Pancreas (tissue), 10 donors: Measurements from ENCODE around the gene CTRB2. TPM values are rescaled to one million over a fixed set of nuclear protein-coding genes. Genes with fewer than 3 reads are reported as not detected.

Source experiments
- ATAC-seq, 4 donors: fragments of 200-7000 bp; cut with Tn5 transposase; one replicate each; pipeline versions ENCODE4 v1.8.0 to v1.9.1; 2020; ENCODE audit warnings: mild to moderate bottlenecking in 4 of 4, moderate library complexity in 4 of 4
- DNase-seq, 6 donors: peaks; one replicate each; pipeline ENCODE4 v3.0.0-alpha.2; 2020
- FAIRE-seq: peaks from 2 replicates; lab custom pipeline; 2012; peaks lifted over from hg19 to GRCh38; lab: Jason Lieb, UNC
- H3K27ac ChIP-seq, 4 donors: fragments of 200-600 bp; sonication (generic); 1 replicate in 3 of 4; 2 replicates in 1 of 4; pipeline versions ENCODE4 v1.5.0 to v1.8.0; 2020
- H3K27me3 ChIP-seq, 4 donors: fragments of 200-600 bp; one replicate each; pipeline ENCODE4 v1.8.0; 2021
- H3K36me3 ChIP-seq, 3 donors: fragments of 200-600 bp; sonication (generic) in 1 of 3; one replicate each; pipeline versions ENCODE4 v1.5.0 to v1.8.0; 2020 to 2021
- H3K4me1 ChIP-seq, 3 donors: fragments of 200-600 bp; one replicate each; pipeline ENCODE4 v1.8.0; 2021
- H3K4me3 ChIP-seq, 4 donors: fragments of 200-600 bp; sonication (generic) in 2 of 4; one replicate each; pipeline versions ENCODE4 v1.5.0 to v1.8.0; 2020 to 2021
- H3K9me3 ChIP-seq, 4 donors: fragments of 200-600 bp; one replicate each; pipeline ENCODE4 v1.8.0; 2021
- CTCF ChIP-seq, 4 donors: fragments of 200-600 bp; sonication (generic) in 3 of 4; IDR thresholded peaks; one replicate each; pipeline versions ENCODE4 v1.5.0 to v1.8.0; 2021; ENCODE audit warnings: antibody characterized with exemption in 4 of 4
- WGBS, 2 donors: extraction: QIAGEN DNeasy Blood & Tissue Kit; methylation state at CpG; one replicate each; pipeline ENCODE4 v1.1.7; 2013; 5-methylcytosine and 5-hydroxymethylcytosine counted together
- intact Hi-C, 3 donors: fragments of 100-400 bp; cut with DNase I; formaldehyde crosslinking; loops; one replicate each; pipeline versions ENCODE4 v1.11.1 to v1.14.2; 2022
- polyA plus RNA-seq, 2 donors: library from polyadenylated mRNA; stranded (reverse); fragments of 200-250 nt; gene quantifications; one replicate each; pipeline ENCODE4 v1.2.3, GENCODE V29; 2013
- total RNA-seq, 6 donors: library from RNA; stranded (reverse); fragmentation: NEBNext Ultra II Directional in 4 of 6; extraction: Animal tissue kit (Norgen Biotek cat#: 25700) in 4 of 6; gene quantifications; one replicate each; pipeline versions ENCODE4 v1.2.1 to v1.2.4, GENCODE V29; 2021 to 2023
- donor health status: healthy with polysubstance abuse.
- donor health status: DM: no; HTN: no; CAD: no; lungs with moderate emphysema.
- donor health status: DM: no; HTN: no; CAD: no.
- donor health status: control.
- donor health status: control.
- donor health status: Bipolar disorder and iron deficiency.
- donor health status: DM: yes; HTN: yes; CAD: no.
- donor health status: DM: no; HTN: no; CAD: no.
- donor health status: DM: no; HTN: no; CAD: no.
- donor health status: DM: yes; HTN: yes; CAD: no.

The CTRB2 gene
- total and polyA plus RNA-seq, 8 donors, result 20,002 to 57,899 (median 37,962) TPM

- intact Hi-C loops, result no loop called here
- no peak overlapping the region for H3K4me3 ChIP-seq
- H3K27me3 ChIP-seq, result no peaks in the 10 kb centered on the region
- DNase-seq, result no peak
- H3K4me1 ChIP-seq, result no peaks in the 10 kb centered on the region
- no peak for TF ChIP-seq CTCF (IDR thresholded peaks at IDR 0.05)
- 93 to 97% methylated on average over 10 of the region's 10 CpGs for WGBS, 2 donors
- ATAC-seq, result no peak
- H3K36me3 ChIP-seq, result peaks cover 0 to 10% (median 10%) of the 10 kb centered on the region in 3 donors
- H3K9me3 ChIP-seq, result no peaks in the 10 kb centered on the region
- H3K27ac ChIP-seq, result no peak overlapping the region
- FAIRE-seq, result no peak
These were observed 37.0 kb downstream of the CTRB2 start for GRCh38 chr16:75169899-75170405.

DNA sequence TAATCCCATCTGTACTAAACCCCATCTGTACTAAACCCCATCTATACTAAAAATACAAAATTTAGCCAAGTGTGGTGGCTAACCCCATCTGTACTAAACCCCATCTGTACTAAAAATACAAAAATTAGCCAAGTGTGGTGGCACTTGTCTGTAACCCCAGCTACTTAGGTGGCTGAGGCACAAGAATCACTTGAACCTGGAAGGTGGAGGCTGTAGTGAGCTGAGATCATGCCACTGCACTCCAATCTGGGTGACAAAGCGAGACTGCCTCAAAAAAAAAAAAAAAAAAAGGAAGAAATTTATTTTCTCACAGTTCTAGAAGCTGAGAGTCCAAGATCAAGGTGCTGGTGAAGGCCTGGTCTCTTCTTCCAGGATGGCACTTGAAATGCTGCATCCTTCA is 46.6 kb downstream of the CTRB2 start:
- DNase-seq, result no peak
- Histone ChIP-seq H3K27ac (no peak overlapping the region), H3K4me1 (no peaks in the 10 kb centered on the region), H3K9me3 (no peaks in the 10 kb centered on the region), H3K27me3 (no peaks in the 10 kb centered on the region), H3K36me3 (no peaks in the 10 kb centered on the region), H3K4me3 (no peak overlapping the region)
- no peak for TF ChIP-seq CTCF (IDR thresholded peaks at IDR 0.05)
- WGBS, 2 donors, result 96 to 100% methylated on average over 1 of the region's 1 CpG
- intact Hi-C loops, result no loop called here
- no peak for ATAC-seq
- no peak for FAIRE-seq

Other genes starting within 250 kb of the CTRB2 start
- 10 to 100 TPM; 23.0 to 43.7 (median 31.9) TPM for gene WDR59, start 222.0 kb downstream of the CTRB2 start, total RNA-seq
- gene WDR59, start 222.0 kb downstream of the CTRB2 start, polyA plus RNA-seq, result 10 to 100 TPM; 30.0 to 62.3 TPM
- gene ZNRF1, start 208.1 kb downstream of the CTRB2 start, total RNA-seq, result 10 to 100 TPM in 1 of 6 donors, 1 to 10 TPM in 5; 5.4 to 11.4 (median 8.1) TPM
- 1 to 10 TPM; 5.3 to 7.9 TPM for gene ZNRF1, start 208.1 kb downstream of the CTRB2 start, polyA plus RNA-seq
- gene LDHD, start 90.4 kb downstream of the CTRB2 start, total RNA-seq, result 10 to 100 TPM in 2 of 6 donors, 1 to 10 TPM in 4; 6.9 to 12.2 (median 8.6) TPM
- 10 to 100 TPM; 15.8 to 20.3 TPM for gene LDHD, start 90.4 kb downstream of the CTRB2 start, polyA plus RNA-seq
- gene ZFP1, start 58.6 kb downstream of the CTRB2 start, total RNA-seq, result 1 to 10 TPM; 1.9 to 4.2 (median 3.3) TPM
- 1 to 10 TPM; 1.8 to 3.3 TPM for gene ZFP1, start 58.6 kb downstream of the CTRB2 start, polyA plus RNA-seq
- gene CTRB1, start 11.8 kb upstream of the CTRB2 start, total RNA-seq, result over 10,000 TPM; 14,339 to 37,242 (median 26,937) TPM
- gene CTRB1, start 11.8 kb upstream of the CTRB2 start, polyA plus RNA-seq, result over 10,000 TPM; 23,150 to 29,718 TPM
- gene BCAR1, start 44.5 kb upstream of the CTRB2 start, total RNA-seq, result 10 to 100 TPM; 30.1 to 56.9 (median 40.4) TPM
- gene BCAR1, start 44.5 kb upstream of the CTRB2 start, polyA plus RNA-seq, result 10 to 100 TPM; 60.1 to 66.7 TPM
- gene CFDP1, start 226.3 kb upstream of the CTRB2 start, total RNA-seq, result 10 to 100 TPM; 19.3 to 28.6 (median 22.1) TPM
- gene CFDP1, start 226.3 kb upstream of the CTRB2 start, polyA plus RNA-seq, result 10 to 100 TPM; 33.3 to 57.5 TPM